NOMO-1 (cell line): Measurements from ENCODE around the gene DRICH1.
"Not testable (repeated sequence)": the region's sequence is repeated elsewhere in the genome, so short reads cannot be mapped to it uniquely, and the experiment has no call there.

ENCODE experiments used
- DNase-seq, 2 experiments: peaks; one replicate each; lab custom pipeline; 2025; ENCODE audit not compliant: unreplicated experiment in 2 of 2; lab: John Stamatoyannopoulos, UW

DRICH1 gene

DNA sequence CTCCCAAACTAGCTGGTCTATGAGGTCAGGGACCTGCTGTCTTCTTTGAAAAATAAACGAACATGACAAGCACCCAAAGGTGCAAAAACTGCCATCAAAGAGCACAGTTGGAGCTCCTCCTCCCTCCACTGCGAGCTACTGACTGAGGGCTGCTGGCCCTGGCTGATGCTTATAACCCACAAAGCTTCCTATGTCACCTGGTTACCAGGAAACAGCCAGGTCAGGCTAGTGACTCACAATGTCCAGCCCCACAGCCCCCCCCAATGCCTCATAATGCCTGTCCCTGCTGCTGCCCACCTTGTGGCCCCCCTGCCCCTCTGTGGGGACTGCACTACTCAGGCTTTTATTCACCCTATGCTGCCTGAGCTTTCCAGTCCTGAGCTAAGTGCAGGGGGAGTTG, at the start of gene DRICH1:
Gene DRICH1, minus strand, starts transcription at position 144 of the 400 bp plus-strand sequence. CDS start 298 bp downstream, outside the sequence.
- no peak for DNase-seq

- no peak for DNase-seq
Observed at GRCh38 chr22:23681026-23681809, 49.1 kb upstream of the DRICH1 start.

DNA sequence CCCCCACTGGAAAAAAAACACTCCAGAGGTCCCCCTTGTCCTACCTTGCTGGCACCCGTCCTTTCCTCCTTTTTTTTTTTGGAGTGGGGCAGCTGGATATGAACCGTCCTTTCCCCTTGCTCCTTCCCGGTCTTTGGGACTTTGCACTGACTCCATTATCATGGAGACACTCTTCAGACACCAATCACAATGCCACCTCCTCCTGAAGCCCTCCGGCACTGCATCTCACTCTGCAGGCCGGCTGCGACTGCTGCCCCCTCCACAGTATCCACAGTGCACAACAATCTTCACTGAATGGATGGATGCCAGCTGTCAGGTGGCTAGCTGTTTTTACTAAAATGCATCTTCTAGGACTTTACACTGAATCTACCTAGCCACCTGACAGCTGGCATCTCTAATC, 46.0 kb upstream of the DRICH1 start:
- no peak for DNase-seq

- no peak for DNase-seq
Observed at GRCh38 chr22:23677701-23677995, 45.5 kb upstream of the DRICH1 start.

- DNase-seq: not testable (repeated sequence)
Observed at GRCh38 chr22:23676841-23677700, 45.0 kb upstream of the DRICH1 start.

- DNase-seq: peak in 1 of 2 experiments; percentile 8
Observed at GRCh38 chr22:23675502-23676415, 43.6 kb upstream of the DRICH1 start.

DNA sequence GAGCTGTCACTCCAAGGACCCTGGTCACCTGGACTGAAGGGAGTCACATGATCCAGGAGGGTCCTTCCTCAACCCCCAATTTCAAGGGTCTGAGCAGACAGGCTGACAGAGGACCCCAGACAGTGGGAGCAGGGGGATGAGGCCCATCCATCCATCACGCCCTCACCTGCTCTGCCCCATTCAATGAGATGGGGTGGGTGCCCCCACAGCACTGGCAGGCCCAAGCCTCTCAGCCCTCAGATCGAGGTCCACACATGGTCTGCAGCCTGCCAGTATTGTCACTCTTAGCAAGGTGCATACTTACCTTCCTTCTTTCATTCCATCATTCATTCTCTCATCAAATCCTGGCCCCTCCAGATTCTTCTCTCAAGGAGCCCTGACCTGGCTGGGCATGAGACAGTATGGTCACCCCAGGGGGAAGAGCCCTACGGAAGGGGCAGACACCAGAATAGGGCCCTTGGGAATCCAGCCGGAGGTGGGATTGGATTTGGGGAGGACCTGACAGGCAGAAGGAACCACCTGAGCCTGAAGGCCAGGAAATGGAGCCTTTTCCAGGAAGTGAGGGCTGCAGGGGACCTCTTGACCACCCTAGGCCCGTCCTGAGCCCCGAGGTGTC, 42.9 kb upstream of the DRICH1 start:
- not testable (repeated sequence) for DNase-seq

GRCh38 chr22:23673826-23674690, 41.9 kb upstream of the DRICH1 start:
- no peak for DNase-seq

- no peak for DNase-seq
Observed at GRCh38 chr22:23673050-23673620, 41.0 kb upstream of the DRICH1 start.

- not testable (repeated sequence) for DNase-seq
Observed at GRCh38 chr22:23672307-23673049, 40.4 kb upstream of the DRICH1 start.

DNA sequence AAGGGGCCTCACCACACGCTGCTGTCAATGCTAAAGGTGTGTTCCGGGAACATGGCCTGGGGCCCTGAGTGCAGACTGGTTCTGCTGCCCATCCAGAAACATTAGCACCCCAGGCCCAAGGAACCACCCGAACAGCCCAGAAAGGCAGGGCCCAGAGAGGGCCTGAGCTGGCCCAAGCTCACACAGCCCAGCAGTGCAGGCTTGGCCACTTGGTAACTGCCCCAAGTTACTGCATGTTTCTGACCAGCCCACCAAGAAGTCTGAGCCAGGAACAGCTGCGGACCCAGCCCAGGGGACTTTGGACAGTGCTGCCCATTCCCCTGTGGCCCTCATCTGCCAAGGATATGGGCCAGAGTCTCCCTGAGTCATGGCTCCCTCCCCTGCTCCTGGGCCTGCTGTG, 39.3 kb upstream of the DRICH1 start:
- not testable (repeated sequence) for DNase-seq

GRCh38 chr22:23670378-23671295, 38.5 kb upstream of the DRICH1 start:
- no peak for DNase-seq

DNA sequence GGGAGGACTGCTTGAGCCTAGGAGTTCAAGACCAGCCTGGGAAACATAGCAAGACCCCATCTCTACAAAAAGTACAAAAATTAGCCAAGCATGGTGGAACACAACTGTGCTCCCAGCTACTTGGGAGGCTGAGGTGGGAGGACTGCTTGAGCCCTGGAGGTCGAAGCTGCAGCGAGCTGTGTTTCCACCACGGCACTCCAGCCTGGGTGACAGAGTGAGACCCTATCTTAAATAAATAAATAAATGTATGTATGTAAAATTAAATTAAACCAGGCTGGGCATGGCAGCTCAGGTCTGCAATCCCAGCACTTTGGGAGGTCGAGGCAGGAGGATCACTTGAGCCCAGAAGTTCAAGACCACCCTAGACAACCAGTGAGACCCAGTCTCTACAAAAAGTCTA, 28.3 kb upstream of the DRICH1 start:
- DNase-seq: not testable (repeated sequence)

DNA sequence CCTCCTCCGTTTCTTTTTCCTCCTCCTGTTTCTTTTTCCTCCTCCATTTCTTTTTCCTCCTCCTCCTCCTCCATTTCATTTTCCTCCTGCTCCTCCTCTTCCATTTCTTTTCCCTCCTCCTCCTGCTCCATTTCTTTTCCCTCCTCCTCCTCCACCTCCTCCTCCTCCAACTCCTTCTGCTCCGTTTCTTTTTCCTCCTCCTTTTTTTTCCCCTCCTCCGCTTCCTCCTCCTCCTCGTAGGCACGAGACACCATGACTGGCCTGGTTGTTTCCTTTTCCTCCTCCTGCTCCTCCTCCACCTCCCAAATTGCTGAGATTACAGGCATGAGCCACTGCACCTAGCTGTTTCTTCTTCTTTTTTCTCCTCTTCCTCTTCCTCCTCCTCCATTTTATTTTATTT, 25.6 kb upstream of the DRICH1 start:
- no peak for DNase-seq

DNA sequence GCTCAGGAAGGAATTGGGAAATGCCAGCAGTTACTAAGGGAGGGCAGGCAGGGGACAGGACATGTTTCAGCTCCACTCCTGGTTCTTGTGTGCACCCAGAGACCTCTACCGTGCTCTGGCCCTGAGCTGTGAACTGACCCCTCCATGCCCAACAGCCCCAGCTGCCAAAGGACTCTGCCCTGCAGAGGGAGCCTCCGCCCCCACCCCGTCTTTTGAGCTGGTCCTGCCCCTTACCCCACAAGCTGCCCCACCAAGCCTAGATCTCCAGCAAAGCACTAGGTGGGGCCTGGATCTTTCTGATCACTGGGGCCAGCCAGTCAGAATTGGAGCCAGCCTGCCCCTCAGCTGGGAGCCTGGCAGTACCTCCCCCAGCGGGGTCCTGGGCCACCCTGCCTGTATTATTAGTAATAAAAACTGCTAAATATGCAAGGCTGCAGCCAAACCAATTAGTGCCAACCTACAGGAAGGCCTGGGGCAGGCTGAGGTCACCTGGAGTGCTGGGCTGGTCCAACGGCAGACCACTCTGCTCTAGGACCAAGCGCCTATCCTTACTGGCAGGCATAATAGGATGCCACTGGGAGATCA, 23.9 kb upstream of the DRICH1 start:
- DNase-seq: no peak

DNA sequence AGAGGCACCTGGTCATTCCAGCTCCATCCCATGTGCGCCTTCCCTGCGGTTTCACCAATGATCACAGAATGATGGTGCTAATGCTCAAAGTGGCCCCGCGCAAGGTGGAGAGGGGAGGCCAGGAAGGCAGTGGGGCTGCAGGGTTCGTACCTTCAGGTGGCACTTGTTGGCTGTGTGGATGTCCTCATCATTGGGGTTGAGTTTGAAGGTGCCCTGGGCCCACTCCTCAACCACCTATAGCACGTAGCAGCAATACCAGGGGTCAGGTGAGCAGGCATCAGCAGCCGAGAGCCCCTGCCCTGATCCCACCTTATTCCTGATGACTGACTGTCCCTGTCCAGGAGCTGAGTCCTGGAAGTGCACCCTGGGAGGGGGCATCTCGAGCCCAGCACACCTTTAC, 20.6 kb upstream of the DRICH1 start:
- no peak for DNase-seq

- no peak for DNase-seq
Observed at GRCh38 chr22:23652286-23652685, 20.2 kb upstream of the DRICH1 start.
